ENCODE data around the gene UBE3C. TPM values are rescaled to one million over a fixed set of nuclear protein-coding genes. Genes with fewer than 3 reads are reported as not detected.

Gene UBE3C
- total RNA-seq, 1 experiment from 2014 or later = 72.7 TPM

GRCh38 chr7:157291404-157292080 lies 152.8 kb downstream of the UBE3C start:
- DNase-seq (ENCODE audit: low read depth) = no peak

- no peak for DNase-seq (ENCODE audit: low read depth)
Measured at GRCh38 chr7:157292258-157292657, 153.5 kb downstream of the UBE3C start.

GRCh38 chr7:157292770-157293412 lies 154.2 kb downstream of the UBE3C start:
- no peak for DNase-seq (ENCODE audit: low read depth)

- no peak for DNase-seq (ENCODE audit: low read depth)
Measured at GRCh38 chr7:157293413-157293788, 154.7 kb downstream of the UBE3C start.

- no peak for DNase-seq (ENCODE audit: low read depth)
Measured at GRCh38 chr7:157294773-157295172, 156.0 kb downstream of the UBE3C start.

- DNase-seq (ENCODE audit: low read depth) = no peak
Measured at GRCh38 chr7:157295338-157295737, 156.6 kb downstream of the UBE3C start.

GRCh38 chr7:157297185-157297584 lies 158.5 kb downstream of the UBE3C start:
- DNase-seq (ENCODE audit: low read depth) = no peak

- DNase-seq (ENCODE audit: low read depth) = no peak
Measured at GRCh38 chr7:157299317-157299612, 160.5 kb downstream of the UBE3C start.

GRCh38 chr7:157299613-157300368 lies 161.1 kb downstream of the UBE3C start:
- peak; percentile 51 for DNase-seq (ENCODE audit: low read depth)

GRCh38 chr7:157300369-157300825 lies 161.7 kb downstream of the UBE3C start:
- DNase-seq (ENCODE audit: low read depth) = no peak

- no peak for DNase-seq (ENCODE audit: low read depth)
Measured at GRCh38 chr7:157301610-157302120, 162.9 kb downstream of the UBE3C start.

- no peak for DNase-seq (ENCODE audit: low read depth)
Measured at GRCh38 chr7:157306846-157307838, 168.4 kb downstream of the UBE3C start.

- peak; percentile 99 for DNase-seq (ENCODE audit: low read depth)
Measured at GRCh38 chr7:157309988-157310668, 171.4 kb downstream of the UBE3C start.

GRCh38 chr7:157310676-157311185 lies 172.0 kb downstream of the UBE3C start:
- peak; percentile 82 for DNase-seq (ENCODE audit: low read depth)

- DNase-seq (ENCODE audit: low read depth) = no peak
Measured at GRCh38 chr7:157312941-157313340, 174.2 kb downstream of the UBE3C start.

GRCh38 chr7:157313645-157314044 lies 174.9 kb downstream of the UBE3C start:
- DNase-seq (ENCODE audit: low read depth) = no peak

GRCh38 chr7:157318015-157318706 lies 179.4 kb downstream of the UBE3C start:
- DNase-seq (ENCODE audit: low read depth) = peak; percentile 70
